ENCODE data around the gene PCDHGA1.

The PCDHGA1 gene

GRCh38 chr5:141515141-141515540 lies 184.8 kb downstream of the PCDHGA1 start:
- H3K27me3 ChIP-seq (ENCODE audit: control insufficient read depth, insufficient read depth, low read length, poor library complexity, severe bottlenecking), result no peaks in the 10 kb centered on the region
- H3K4me3 ChIP-seq (ENCODE audit: insufficient read depth, low read depth, low read length), result no peak overlapping the region
- H3K9me3 ChIP-seq (ENCODE audit: control insufficient read depth, low read length), result no peaks in the 10 kb centered on the region
- peaks cover 28% of the 10 kb centered on the region for H3K36me3 ChIP-seq (ENCODE audit: control insufficient read depth, insufficient read depth, low read length)
- 79 to 96% methylated on average over 3 of the region's 3 CpGs for WGBS, 2 experiments
- H3K27ac ChIP-seq (ENCODE audit: insufficient read depth, low read depth, low read length, poor library complexity, severe bottlenecking), result peak overlapping the region; percentile 98
- H3K4me1 ChIP-seq (ENCODE audit: control insufficient read depth, insufficient read depth, low read length), result peaks cover 36% of the 10 kb centered on the region

- Histone ChIP-seq H3K4me1 (ENCODE audit: control insufficient read depth, insufficient read depth, low read length) (peaks cover 40% of the 10 kb centered on the region), H3K27me3 (ENCODE audit: control insufficient read depth, insufficient read depth, low read length, poor library complexity, severe bottlenecking) (no peaks in the 10 kb centered on the region), H3K9me3 (ENCODE audit: control insufficient read depth, low read length) (no peaks in the 10 kb centered on the region), H3K36me3 (ENCODE audit: control insufficient read depth, insufficient read depth, low read length) (peaks cover 24% of the 10 kb centered on the region), H3K27ac (ENCODE audit: insufficient read depth, low read depth, low read length, poor library complexity, severe bottlenecking) (peak overlapping the region; percentile 1), H3K4me3 (ENCODE audit: insufficient read depth, low read depth, low read length) (no peak overlapping the region)
- 89 to 94% methylated on average over 4 of the region's 4 CpGs for WGBS, 2 experiments
Measured at GRCh38 chr5:141515946-141516671, 185.8 kb downstream of the PCDHGA1 start.

GRCh38 chr5:141516672-141517025 lies 186.3 kb downstream of the PCDHGA1 start:
- WGBS, 2 experiments, result 94 to 97% methylated on average over 8 of the region's 8 CpGs

DNA sequence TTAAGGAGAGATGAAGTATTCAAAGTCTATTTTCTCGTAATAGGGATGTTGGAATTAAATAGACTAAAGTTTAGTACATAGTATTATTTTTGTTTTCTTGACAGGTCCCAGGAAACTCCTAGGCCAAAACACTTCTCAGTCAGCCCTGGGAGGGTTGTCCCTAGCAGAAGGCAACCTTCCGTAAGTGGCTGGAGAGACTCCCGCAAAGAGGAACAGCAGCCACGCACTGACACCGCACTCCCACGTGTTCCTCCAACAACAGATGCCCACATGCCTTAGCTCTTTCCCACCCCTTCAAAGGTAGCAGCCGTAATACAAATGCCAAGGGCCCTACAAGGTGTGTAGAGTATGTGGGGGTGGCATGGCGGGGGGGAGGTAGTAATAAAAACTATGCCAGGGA lies 187.0 kb downstream of the PCDHGA1 start:
- Histone ChIP-seq H3K27ac (ENCODE audit: insufficient read depth, low read depth, low read length, poor library complexity, severe bottlenecking) (no peak overlapping the region), H3K27me3 (ENCODE audit: control insufficient read depth, insufficient read depth, low read length, poor library complexity, severe bottlenecking) (no peaks in the 10 kb centered on the region), H3K9me3 (ENCODE audit: control insufficient read depth, low read length) (no peaks in the 10 kb centered on the region), H3K4me3 (ENCODE audit: insufficient read depth, low read depth, low read length) (no peak overlapping the region), H3K36me3 (ENCODE audit: control insufficient read depth, insufficient read depth, low read length) (peaks cover 13% of the 10 kb centered on the region), H3K4me1 (ENCODE audit: control insufficient read depth, insufficient read depth, low read length) (peaks cover 52% of the 10 kb centered on the region)
- WGBS, 2 experiments, result 92 to 94% methylated on average over 7 to 8 of the region's 8 CpGs

More at GRCh38 chr5:141516672-141517025, 186.3 kb downstream of the PCDHGA1 start:
- Histone ChIP-seq H3K27ac (ENCODE audit: insufficient read depth, low read depth, low read length, poor library complexity, severe bottlenecking) (peak overlapping the region; percentile 1), H3K4me1 (ENCODE audit: control insufficient read depth, insufficient read depth, low read length) (peaks cover 45% of the 10 kb centered on the region), H3K9me3 (ENCODE audit: control insufficient read depth, low read length) (no peaks in the 10 kb centered on the region), H3K4me3 (ENCODE audit: insufficient read depth, low read depth, low read length) (no peak overlapping the region), H3K27me3 (ENCODE audit: control insufficient read depth, insufficient read depth, low read length, poor library complexity, severe bottlenecking) (no peaks in the 10 kb centered on the region), H3K36me3 (ENCODE audit: control insufficient read depth, insufficient read depth, low read length) (peaks cover 19% of the 10 kb centered on the region)

DNA sequence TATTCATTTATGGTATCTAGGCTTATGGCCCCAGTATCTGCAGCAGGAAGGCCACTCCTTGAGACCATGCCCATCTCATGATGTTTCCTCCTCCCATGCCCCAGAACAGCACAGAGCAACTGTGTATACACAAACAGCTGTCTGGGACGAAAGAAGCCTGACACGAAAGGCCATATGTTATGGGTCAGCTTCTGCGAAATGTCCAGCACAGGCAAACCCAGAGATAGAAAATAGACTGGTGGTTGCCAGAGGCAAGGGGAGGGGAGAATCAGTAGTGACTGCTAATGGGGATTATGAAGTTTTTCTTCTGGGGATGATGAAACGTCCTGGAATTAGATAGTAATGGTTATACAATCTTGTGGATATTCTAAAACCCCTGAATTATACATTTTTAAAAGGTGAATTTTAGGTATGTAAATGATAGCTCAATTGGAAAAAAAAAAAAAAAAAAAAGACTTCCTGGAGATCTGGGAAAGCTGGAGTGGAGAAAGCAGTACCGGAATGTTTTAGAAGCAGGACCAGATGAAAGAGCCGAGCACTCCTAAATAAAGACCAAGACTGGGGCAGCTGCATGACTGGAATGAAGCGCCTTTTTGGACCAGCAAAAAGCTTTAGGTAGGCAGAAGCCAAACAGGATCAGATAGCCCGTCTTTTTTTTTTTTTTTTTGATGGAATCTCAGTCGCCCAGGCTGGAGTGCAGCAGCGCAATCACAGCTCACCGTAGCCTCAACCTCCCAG lies 187.7 kb downstream of the PCDHGA1 start:
- no peak overlapping the region for H3K4me3 ChIP-seq (ENCODE audit: insufficient read depth, low read depth, low read length)
- peaks cover 50% of the 10 kb centered on the region for H3K4me1 ChIP-seq (ENCODE audit: control insufficient read depth, insufficient read depth, low read length)
- H3K9me3 ChIP-seq (ENCODE audit: control insufficient read depth, low read length), result no peaks in the 10 kb centered on the region
- 89 to 94% methylated on average over 11 of the region's 11 CpGs for WGBS, 2 experiments
- no peak overlapping the region for H3K27ac ChIP-seq (ENCODE audit: insufficient read depth, low read depth, low read length, poor library complexity, severe bottlenecking)
- H3K36me3 ChIP-seq (ENCODE audit: control insufficient read depth, insufficient read depth, low read length), result peaks cover 13% of the 10 kb centered on the region
- H3K27me3 ChIP-seq (ENCODE audit: control insufficient read depth, insufficient read depth, low read length, poor library complexity, severe bottlenecking), result no peaks in the 10 kb centered on the region

GRCh38 chr5:141518618-141519015 lies 188.3 kb downstream of the PCDHGA1 start:
- no peaks in the 10 kb centered on the region for H3K9me3 ChIP-seq (ENCODE audit: control insufficient read depth, low read length)
- H3K4me3 ChIP-seq (ENCODE audit: insufficient read depth, low read depth, low read length), result no peak overlapping the region
- no peaks in the 10 kb centered on the region for H3K27me3 ChIP-seq (ENCODE audit: control insufficient read depth, insufficient read depth, low read length, poor library complexity, severe bottlenecking)
- WGBS, 2 experiments, result 89 to 100% methylated on average over 1 of the region's 1 CpG
- peaks cover 13% of the 10 kb centered on the region for H3K36me3 ChIP-seq (ENCODE audit: control insufficient read depth, insufficient read depth, low read length)
- peaks cover 50% of the 10 kb centered on the region for H3K4me1 ChIP-seq (ENCODE audit: control insufficient read depth, insufficient read depth, low read length)
- no peak overlapping the region for H3K27ac ChIP-seq (ENCODE audit: insufficient read depth, low read depth, low read length, poor library complexity, severe bottlenecking)

DNA sequence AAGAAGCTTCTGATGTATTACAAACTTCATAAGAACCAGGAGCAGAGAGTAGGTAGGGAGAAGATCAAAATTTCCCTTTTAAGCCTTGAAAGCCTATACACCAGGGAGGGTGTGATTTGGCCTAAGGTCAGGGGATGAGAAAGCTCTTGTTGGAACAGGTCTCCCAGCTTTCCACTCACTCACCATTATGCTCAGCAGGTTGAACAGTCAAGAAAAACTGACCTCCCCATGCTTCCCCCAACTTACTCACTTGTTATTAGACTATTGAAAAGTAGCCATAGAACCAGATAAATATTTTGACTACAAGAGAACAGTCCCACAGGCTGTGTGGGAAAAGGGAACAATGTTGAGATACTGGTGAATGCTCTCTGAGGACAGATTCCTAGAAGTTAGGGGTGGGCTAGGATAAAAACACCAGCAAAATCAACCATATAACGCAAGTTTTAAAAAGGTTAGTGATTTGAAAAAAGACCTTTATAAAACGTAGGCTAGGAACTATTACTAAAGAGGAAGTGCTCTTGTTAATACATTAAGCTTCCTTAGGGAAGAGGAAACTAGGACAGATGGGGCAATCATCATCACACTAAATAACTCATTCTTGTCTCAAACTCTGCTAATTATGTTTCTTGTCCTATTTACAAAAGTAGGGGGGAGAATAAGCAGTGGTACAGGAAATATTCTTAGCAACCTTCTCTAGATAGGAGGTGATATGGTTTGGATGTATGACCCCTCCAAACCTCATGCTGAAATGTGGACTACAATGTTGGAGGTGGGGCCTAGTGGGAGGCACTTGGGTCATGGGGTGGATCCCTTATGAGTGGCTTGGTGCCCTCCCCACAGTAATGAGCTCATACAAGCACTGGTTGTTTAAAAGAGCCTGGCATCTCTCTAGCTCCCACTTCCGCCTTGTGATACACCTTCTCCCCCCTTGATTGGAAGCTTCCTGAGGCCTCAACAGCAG lies 189.6 kb downstream of the PCDHGA1 start:
- H3K27ac ChIP-seq (ENCODE audit: insufficient read depth, low read depth, low read length, poor library complexity, severe bottlenecking), result no peak overlapping the region
- no peaks in the 10 kb centered on the region for H3K9me3 ChIP-seq (ENCODE audit: control insufficient read depth, low read length)
- H3K27me3 ChIP-seq (ENCODE audit: control insufficient read depth, insufficient read depth, low read length, poor library complexity, severe bottlenecking), result no peaks in the 10 kb centered on the region
- peaks cover 50% of the 10 kb centered on the region for H3K4me1 ChIP-seq (ENCODE audit: control insufficient read depth, insufficient read depth, low read length)
- 95 to 98% methylated on average over 1 to 3 of the region's 3 CpGs for WGBS, 2 experiments
- H3K4me3 ChIP-seq (ENCODE audit: insufficient read depth, low read depth, low read length), result no peak overlapping the region
- H3K36me3 ChIP-seq (ENCODE audit: control insufficient read depth, insufficient read depth, low read length), result peaks cover 13% of the 10 kb centered on the region

DNA sequence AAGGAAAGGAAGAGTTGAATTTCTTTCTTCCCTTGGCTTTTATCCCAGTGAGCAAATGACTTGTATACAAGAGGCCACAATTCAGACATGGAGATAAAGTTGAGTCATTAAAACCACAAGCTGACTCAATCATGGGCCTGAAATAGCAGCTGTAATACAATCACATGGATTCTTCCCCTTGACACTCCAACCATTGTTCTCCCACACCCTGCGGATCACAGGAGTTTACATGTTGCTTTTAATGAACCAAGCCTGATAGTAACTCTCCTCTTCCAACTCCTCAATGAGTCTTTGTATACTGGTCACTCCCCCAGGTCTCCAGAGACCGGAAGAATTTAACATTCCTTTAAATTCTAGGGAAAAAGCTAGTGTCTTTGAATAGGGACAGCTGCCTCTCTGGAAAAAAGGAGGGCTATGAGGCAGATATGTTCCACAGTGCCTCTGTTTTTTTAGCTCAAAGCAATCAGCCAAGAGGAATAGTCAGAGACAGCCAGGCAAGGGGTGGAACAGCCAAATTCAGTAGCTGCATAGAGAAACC lies 191.0 kb downstream of the PCDHGA1 start:
- H3K36me3 ChIP-seq (ENCODE audit: control insufficient read depth, insufficient read depth, low read length), result peaks cover 13% of the 10 kb centered on the region
- no peak overlapping the region for H3K4me3 ChIP-seq (ENCODE audit: insufficient read depth, low read depth, low read length)
- WGBS, 2 experiments, result 42 to 58% methylated on average over 2 of the region's 2 CpGs

GRCh38 chr5:141522301-141522700 lies 192.0 kb downstream of the PCDHGA1 start:
- WGBS, 2 experiments, result 90 to 91% methylated on average over 2 of the region's 2 CpGs
- Histone ChIP-seq H3K4me1 (ENCODE audit: control insufficient read depth, insufficient read depth, low read length) (peaks cover 37% of the 10 kb centered on the region), H3K36me3 (ENCODE audit: control insufficient read depth, insufficient read depth, low read length) (peaks cover 13% of the 10 kb centered on the region), H3K27me3 (ENCODE audit: control insufficient read depth, insufficient read depth, low read length, poor library complexity, severe bottlenecking) (no peaks in the 10 kb centered on the region), H3K9me3 (ENCODE audit: control insufficient read depth, low read length) (no peaks in the 10 kb centered on the region), H3K27ac (ENCODE audit: insufficient read depth, low read depth, low read length, poor library complexity, severe bottlenecking) (peak overlapping the region; percentile 79), H3K4me3 (ENCODE audit: insufficient read depth, low read depth, low read length) (no peak overlapping the region)

More for the DNA sequence above, 191.0 kb downstream of the PCDHGA1 start:
- Histone ChIP-seq H3K9me3 (ENCODE audit: control insufficient read depth, low read length) (no peaks in the 10 kb centered on the region), H3K27me3 (ENCODE audit: control insufficient read depth, insufficient read depth, low read length, poor library complexity, severe bottlenecking) (no peaks in the 10 kb centered on the region), H3K27ac (ENCODE audit: insufficient read depth, low read depth, low read length, poor library complexity, severe bottlenecking) (peak overlapping the region; percentile 79), H3K4me1 (ENCODE audit: control insufficient read depth, insufficient read depth, low read length) (peaks cover 42% of the 10 kb centered on the region)

All from ectodermal cell (in vitro differentiated cells).